HepG2 (cell line): Measurements from ENCODE around the gene ERC1. TPM values are rescaled to one million over a fixed set of nuclear protein-coding genes. Genes with fewer than 3 reads are reported as not detected.

Experiments
- ATAC-seq: fragments of 200-7000 bp; cut with Tn5 transposase; 3 replicates; pipeline ENCODE4 v1.9.1; 2020; ENCODE audit warnings: mild to moderate bottlenecking, moderate library complexity
- BruUV-seq: library from RNA; stranded (reverse); fragments of 400-500 nt; replicated peaks from 2 replicates; lab custom pipeline; 2021; lab: Mats Ljungman, UMichigan
- CTCF ChIA-PET: fragments of 300-600 bp; formaldehyde crosslinking; extraction: SDS; loops from one replicate; lab custom pipeline; 2021; ENCODE audit warnings: low total read pairs, inconsistent platforms, low intra/inter-chr PET ratio; lab: Yijun Ruan, JAX
- POLR2A ChIA-PET: fragments of 350-600 bp; sonication (Branson Sonifier 250); formaldehyde crosslinking; loops from one replicate; lab custom pipeline; 2020; ENCODE audit warnings: antibody characterized with exemption, inconsistent platforms; lab: Yijun Ruan, JAX
- DNase-seq: peaks from one replicate; pipeline ENCODE4 v3.0.0-alpha.2; 2015; ENCODE audit warnings: low spot score
- FAIRE-seq: peaks from 3 replicates; lab custom pipeline; 2011; peaks lifted over from hg19 to GRCh38; lab: Jason Lieb, UNC
- H2AFZ ChIP-seq: one replicate; pipeline ENCODE4 v1.6.1; 2011; ENCODE audit warnings: low read length, inconsistent platforms
- H3K27ac ChIP-seq: fragments of 300-600 bp; 3 replicates; pipeline ENCODE4 v1.8.0; 2011; ENCODE audit warnings: mixed run types, mild to moderate bottlenecking, mixed read lengths, low read length, inconsistent platforms; ENCODE audit not compliant: insufficient read depth; ENCODE audit errors: extremely low read length
- H3K27me3 ChIP-seq, 2 experiments: fragments of 200-600 bp in 1 of 2; 2 replicates in 1 of 2; 3 replicates in 1 of 2; pipeline versions ENCODE4 v1.6.0 to v1.8.0; 2011; ENCODE audit warnings: low read length in 2 of 2, mild to moderate bottlenecking in 2 of 2, moderate library complexity in 2 of 2, inconsistent platforms in 1 of 2; ENCODE audit not compliant: insufficient read depth in 2 of 2, control insufficient read depth in 1 of 2
- H3K36me3 ChIP-seq, 2 experiments: fragments of 200-600 bp in 1 of 2; replicated peaks in 1 of 2; 2 replicates in 1 of 2; 3 replicates in 1 of 2; pipeline versions ENCODE4 v1.5.1 to v1.8.0; 2011; ENCODE audit warnings: low read length in 2 of 2, inconsistent platforms in 1 of 2; ENCODE audit not compliant: insufficient read depth in 2 of 2, control insufficient read depth in 1 of 2
- H3K4me1 ChIP-seq: 2 replicates; pipeline ENCODE4 v1.5.1; 2012; ENCODE audit warnings: low read length, inconsistent platforms; ENCODE audit not compliant: insufficient read depth
- H3K4me2 ChIP-seq: 2 replicates; pipeline ENCODE4 v1.6.0; 2011; ENCODE audit warnings: low read depth, low read length, inconsistent platforms
- H3K4me3 ChIP-seq, 3 experiments: fragments of 200-600 bp in 1 of 3; sonication (generic), shearing (Covaris generic) in 1 of 3; replicated peaks in 1 of 3; 2 replicates each; pipeline ENCODE4 v1.5.1; 2011 to 2016; ENCODE audit warnings: low read length in 3 of 3, inconsistent platforms in 2 of 3, low read depth in 2 of 3, mild to moderate bottlenecking in 2 of 3, control low read depth in 1 of 3, mixed read lengths in 1 of 3; ENCODE audit not compliant: insufficient read depth in 1 of 3
- H3K79me2 ChIP-seq: one replicate; pipeline ENCODE4 v1.6.1; 2011; ENCODE audit warnings: low read length, inconsistent platforms; ENCODE audit not compliant: insufficient read depth
- H3K9ac ChIP-seq: 2 replicates; pipeline ENCODE4 v1.6.0; 2011; ENCODE audit warnings: mild to moderate bottlenecking, low read depth, low read length, inconsistent platforms; ENCODE audit not compliant: insufficient read depth
- H3K9me3 ChIP-seq: 2 replicates; pipeline ENCODE4 v1.5.1; 2012; ENCODE audit warnings: mild to moderate bottlenecking, low read length
- H4K20me1 ChIP-seq: 2 replicates; pipeline ENCODE4 v1.6.0; 2011; ENCODE audit warnings: inconsistent platforms, mild to moderate bottlenecking, low read length, moderate library complexity; ENCODE audit not compliant: insufficient read depth
- HOXD1 ChIP-seq: sonication (generic); formaldehyde crosslinking; IDR thresholded peaks from 2 replicates; pipeline ENCODE4 v1.5.0; 2020; ENCODE audit warnings: missing genetic modification reagents
- KDM5A ChIP-seq: fragments of 200-600 bp; sonication (generic); IDR thresholded peaks from 2 replicates; pipeline ENCODE4 v1.7.0; 2018; ENCODE audit warnings: antibody characterized with exemption, mild to moderate bottlenecking, low read length, borderline replicate concordance
- KLF11 ChIP-seq: IDR thresholded peaks from 2 replicates; pipeline ENCODE4 v1.6.1; 2016; ENCODE audit warnings: missing compliant biosample characterization
- MYNN ChIP-seq: sonication (generic); formaldehyde crosslinking; IDR thresholded peaks from 2 replicates; pipeline ENCODE4 v1.4.0; 2020; ENCODE audit warnings: mild to moderate bottlenecking, low read depth, missing genetic modification reagents
- PRMT3 ChIP-seq: sonication (generic); formaldehyde crosslinking; IDR thresholded peaks from 2 replicates; pipeline ENCODE4 v1.8.1; 2022; ENCODE audit warnings: low read depth, mild to moderate bottlenecking, moderate library complexity, missing genetic modification reagents, borderline replicate concordance
- RFX3 ChIP-seq: IDR thresholded peaks from 2 replicates; pipeline ENCODE4 v1.6.1; 2016; ENCODE audit warnings: missing biosample characterization, missing genetic modification reagents
- ZNF260 ChIP-seq: sonication (generic); formaldehyde crosslinking; IDR thresholded peaks from 2 replicates; pipeline ENCODE4 v1.4.0; 2020; ENCODE audit warnings: missing genetic modification reagents, low read depth, mild to moderate bottlenecking, borderline replicate concordance
- ZNF33A ChIP-seq: sonication (generic); formaldehyde crosslinking; IDR thresholded peaks from 2 replicates; pipeline ENCODE4 v1.5.1; 2020; ENCODE audit warnings: missing genetic modification reagents, mild to moderate bottlenecking, moderate library complexity, borderline replicate concordance
- WGBS: methylation state at CpG from one replicate; pipeline ENCODE4 v1.1.6; 2017; ENCODE audit warnings: low lambda C conversion rate; 5-methylcytosine and 5-hydroxymethylcytosine counted together
- in situ Hi-C: cut with HindIII; loops from 2 replicates; pipeline ENCODE4 v1.10.0; 2017; ENCODE audit warnings: low pct_unique_long_range_greater_than_20kb; ENCODE audit not compliant: extremely low pct_ligation_motif_present
- intact Hi-C: fragments of 100-400 bp; cut with micrococcal nuclease; formaldehyde crosslinking; loops from one replicate; pipeline ENCODE4 v1.10.0; 2022; ENCODE audit not compliant: unreplicated experiment
- polyA plus RNA-seq, 8 experiments: library from polyadenylated mRNA; depleted of rRNA in 3 of 8; stranded (reverse) in 7 of 8; unstranded in 1 of 8; fragments of >200 nt; fragmentation: Illumina TruSeq in 4 of 8; extraction: Trizol in 4 of 8; gene quantifications; 2 replicates each; pipeline versions ENCODE4 v1.2.1 to v1.2.3, GENCODE V29; 2011 to 2016; ENCODE audit warnings: low read depth in 4 of 8, missing spikeins in 1 of 8, mixed read lengths in 1 of 8; ENCODE audit not compliant: insufficient read depth in 1 of 8
- total RNA-seq, 5 experiments: library from RNA; depleted of rRNA; stranded (reverse); fragments of >200 nt; fragmentation: Illumina TruSeq; extraction: Trizol; gene quantifications; 2 replicates each; pipeline ENCODE4 v1.2.3, GENCODE V29; 2016; ENCODE audit warnings: low read depth in 1 of 5
- TF ChIP-seq, protein P1 (sequence below): IDR thresholded peaks from 2 replicates; pipeline ENCODE4 v1.6.1; 2016; ENCODE audit warnings: low read depth, control low read depth
- TF ChIP-seq, protein P2 (sequence below): sonication (generic); formaldehyde crosslinking; IDR thresholded peaks from 2 replicates; pipeline ENCODE4 v1.4.0; 2020; ENCODE audit warnings: mild to moderate bottlenecking, missing genetic modification reagents
- TF ChIP-seq, protein P3 (sequence below): sonication (generic); formaldehyde crosslinking; IDR thresholded peaks from 2 replicates; pipeline ENCODE4 v1.4.0; 2020; ENCODE audit warnings: missing genetic modification reagents, borderline replicate concordance

ERC1 gene
- total and polyA plus RNA-seq, 2 of the 13 experiments (the other 11 are each of a cell fraction or from before 2014, with no cell fraction given), result 6.1 to 12.4 TPM

DNA sequence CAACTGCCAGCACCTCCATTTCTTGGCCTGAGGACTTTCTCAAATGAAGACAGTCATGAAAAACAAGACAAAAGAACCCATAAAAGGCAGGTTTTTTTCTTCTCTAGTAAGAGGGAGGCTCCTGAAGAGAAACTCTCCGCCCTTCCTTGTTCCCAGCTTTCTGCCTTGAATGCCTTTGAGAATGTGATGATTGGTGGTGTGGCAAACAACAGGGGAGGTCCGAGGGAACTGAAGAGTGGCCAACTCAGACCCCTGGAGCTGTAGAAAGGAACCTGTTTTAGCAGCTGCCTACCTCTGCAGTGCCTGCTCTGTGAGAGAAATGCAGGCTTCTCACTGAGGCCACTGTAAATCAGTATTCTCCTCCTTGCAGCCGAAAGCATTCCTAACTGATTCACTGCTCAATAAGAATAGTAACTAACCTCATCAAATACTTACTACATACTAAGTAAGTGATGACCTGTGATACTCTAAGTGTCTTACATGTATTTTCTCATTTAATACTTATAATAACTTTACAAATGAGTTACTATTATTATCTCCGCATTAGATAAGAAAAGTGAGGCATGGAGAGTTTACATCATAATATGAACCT lies 16.7 kb upstream of the ERC1 start:
- no peaks in the 10 kb centered on the region for H4K20me1 ChIP-seq
- H2AFZ ChIP-seq, result no peak overlapping the region
- DNase-seq, result no peak
- H3K27ac ChIP-seq, result no peak overlapping the region
- POLR2A ChIA-PET, result no interaction called here
- no peaks in the 10 kb centered on the region for H3K36me3 ChIP-seq
- H3K79me2 ChIP-seq, result no peaks in the 10 kb centered on the region
- CTCF ChIA-PET, result no interaction called here
- no TSS peak for BruUV-seq
- no peak for FAIRE-seq
- H3K27me3 ChIP-seq, result no peaks in the 10 kb centered on the region
- H3K9ac ChIP-seq, result no peak overlapping the region
- no peak overlapping the region for H3K4me2 ChIP-seq
- H3K4me3 ChIP-seq, result no peak overlapping the region
- no peak for ATAC-seq
- no peaks in the 10 kb centered on the region for H3K4me1 ChIP-seq
- WGBS, result 90% methylated on average over 4 of the region's 4 CpGs
- TF ChIP-seq KLF11 (CRISPR knock-in tag), result no peak
- TF ChIP-seq, protein P1, sequence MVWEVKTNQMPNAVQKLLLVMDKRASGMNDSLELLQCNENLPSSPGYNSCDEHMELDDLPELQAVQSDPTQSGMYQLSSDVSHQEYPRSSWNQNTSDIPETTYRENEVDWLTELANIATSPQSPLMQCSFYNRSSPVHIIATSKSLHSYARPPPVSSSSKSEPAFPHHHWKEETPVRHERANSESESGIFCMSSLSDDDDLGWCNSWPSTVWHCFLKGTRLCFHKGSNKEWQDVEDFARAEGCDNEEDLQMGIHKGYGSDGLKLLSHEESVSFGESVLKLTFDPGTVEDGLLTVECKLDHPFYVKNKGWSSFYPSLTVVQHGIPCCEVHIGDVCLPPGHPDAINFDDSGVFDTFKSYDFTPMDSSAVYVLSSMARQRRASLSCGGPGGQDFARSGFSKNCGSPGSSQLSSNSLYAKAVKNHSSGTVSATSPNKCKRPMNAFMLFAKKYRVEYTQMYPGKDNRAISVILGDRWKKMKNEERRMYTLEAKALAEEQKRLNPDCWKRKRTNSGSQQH (CRISPR knock-in tag), result no peak
- TF ChIP-seq, protein P2, sequence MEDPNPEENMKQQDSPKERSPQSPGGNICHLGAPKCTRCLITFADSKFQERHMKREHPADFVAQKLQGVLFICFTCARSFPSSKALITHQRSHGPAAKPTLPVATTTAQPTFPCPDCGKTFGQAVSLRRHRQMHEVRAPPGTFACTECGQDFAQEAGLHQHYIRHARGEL (CRISPR knock-in tag), result no peak
- TF ChIP-seq KDM5A, result no peak
- no peak for TF ChIP-seq ZNF33A (CRISPR knock-in tag)
- no peak for TF ChIP-seq HOXD1 (CRISPR knock-in tag)
- no peak for TF ChIP-seq ZNF260 (CRISPR knock-in tag)
- TF ChIP-seq RFX3 (CRISPR knock-in tag), result no peak
- no peak for TF ChIP-seq PRMT3 (CRISPR knock-in tag)
- TF ChIP-seq, protein P3, sequence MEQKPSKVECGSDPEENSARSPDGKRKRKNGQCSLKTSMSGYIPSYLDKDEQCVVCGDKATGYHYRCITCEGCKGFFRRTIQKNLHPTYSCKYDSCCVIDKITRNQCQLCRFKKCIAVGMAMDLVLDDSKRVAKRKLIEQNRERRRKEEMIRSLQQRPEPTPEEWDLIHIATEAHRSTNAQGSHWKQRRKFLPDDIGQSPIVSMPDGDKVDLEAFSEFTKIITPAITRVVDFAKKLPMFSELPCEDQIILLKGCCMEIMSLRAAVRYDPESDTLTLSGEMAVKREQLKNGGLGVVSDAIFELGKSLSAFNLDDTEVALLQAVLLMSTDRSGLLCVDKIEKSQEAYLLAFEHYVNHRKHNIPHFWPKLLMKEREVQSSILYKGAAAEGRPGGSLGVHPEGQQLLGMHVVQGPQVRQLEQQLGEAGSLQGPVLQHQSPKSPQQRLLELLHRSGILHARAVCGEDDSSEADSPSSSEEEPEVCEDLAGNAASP, result no peak
- TF ChIP-seq MYNN, result no peak
- TF ChIP-seq, all 625 proteins: peak for 0
- no peaks in the 10 kb centered on the region for H3K9me3 ChIP-seq
- intact Hi-C loops, result no loop called here
- in situ Hi-C loops, result no loop called here
